ENCODE results near the gene METTL21C. TPM values are rescaled to one million over a fixed set of nuclear protein-coding genes. Genes with fewer than 3 reads are reported as not detected.

METTL21C gene
- total and polyA plus RNA-seq, 2 donors: 0.69 TPM; not detected in 1

DNA sequence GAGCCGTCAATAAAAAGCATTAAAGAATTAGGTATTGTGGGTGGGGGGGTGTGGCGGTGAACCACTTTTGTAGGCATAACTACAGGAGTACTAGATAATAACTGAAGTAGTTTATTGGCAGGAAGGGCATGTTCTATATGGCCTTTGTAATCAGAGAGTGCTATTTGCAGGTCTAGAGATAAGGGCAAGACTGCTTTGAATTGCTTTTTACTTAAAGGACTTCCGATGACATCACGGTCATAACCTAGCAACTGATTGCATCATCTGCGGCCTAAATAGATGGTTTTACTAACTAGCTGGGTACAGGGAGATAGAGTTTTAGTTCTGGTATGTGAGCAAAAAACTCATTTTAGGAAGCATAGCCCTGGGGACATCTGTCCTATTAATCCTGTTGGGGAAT is 24.7 kb downstream of the METTL21C start:
- Histone ChIP-seq H3K4me3 (ENCODE audit: low read depth, low read length) (no peak overlapping the region), H3K27ac (ENCODE audit: low read depth) (no peak overlapping the region), H3K4me1 (ENCODE audit: insufficient read depth) (no peaks in the 10 kb centered on the region), H3K36me3 (ENCODE audit: insufficient read depth) (peaks cover 2% of the 10 kb centered on the region)
- no peak for DNase-seq (ENCODE audit: extremely low spot score)
- 70% methylated on average over 5 of the region's 5 CpGs for WGBS

DNA sequence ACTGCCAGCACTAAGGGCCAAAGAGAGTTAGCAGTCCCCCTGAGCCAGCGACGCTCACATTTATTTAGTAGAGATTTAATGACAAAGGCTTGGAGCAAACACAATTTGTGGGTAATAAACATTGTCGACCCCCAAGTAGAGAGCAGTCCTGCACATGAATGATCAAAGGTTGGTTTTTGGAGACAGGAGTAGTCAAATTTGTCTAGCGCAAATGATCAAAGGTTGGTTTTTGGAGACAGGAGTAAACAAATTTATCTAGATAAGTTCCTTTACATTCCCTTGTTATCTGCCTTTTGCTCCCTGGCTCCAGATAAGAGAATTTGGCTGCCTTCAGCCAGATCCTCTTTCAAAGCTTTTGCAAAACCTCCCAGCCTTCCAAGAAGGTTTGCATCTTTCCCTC is 26.9 kb downstream of the METTL21C start:
- Histone ChIP-seq H3K4me1 (ENCODE audit: insufficient read depth) (no peaks in the 10 kb centered on the region), H3K36me3 (ENCODE audit: insufficient read depth) (no peaks in the 10 kb centered on the region), H3K4me3 (ENCODE audit: low read depth, low read length) (no peak overlapping the region), H3K27ac (ENCODE audit: low read depth) (no peak overlapping the region)
- no peak for DNase-seq (ENCODE audit: extremely low spot score)
- WGBS: 90% methylated on average over 4 of the region's 4 CpGs

DNA sequence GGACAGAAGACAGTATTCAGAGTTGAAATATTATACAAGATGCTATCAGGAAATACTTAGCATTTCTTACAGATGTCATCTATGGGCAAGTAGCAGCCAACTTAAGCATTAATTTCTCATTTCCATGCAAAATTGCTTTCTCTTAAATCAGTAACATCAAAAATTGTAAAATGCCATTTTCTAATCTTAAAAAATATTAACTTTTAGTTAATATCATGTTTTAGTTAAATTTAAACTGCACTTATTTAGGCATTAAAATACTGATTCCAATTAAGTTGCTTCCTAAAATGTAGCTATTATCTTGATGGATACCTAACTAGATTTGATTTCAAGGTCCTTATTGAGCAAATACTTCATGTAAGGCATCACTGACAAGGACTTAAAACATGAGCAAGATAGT is 27.8 kb downstream of the METTL21C start:
- no peaks in the 10 kb centered on the region for H3K4me1 ChIP-seq (ENCODE audit: insufficient read depth)
- no peak overlapping the region for H3K27ac ChIP-seq (ENCODE audit: low read depth)
- H3K36me3 ChIP-seq (ENCODE audit: insufficient read depth): no peaks in the 10 kb centered on the region
- DNase-seq (ENCODE audit: extremely low spot score): no peak
- no peak overlapping the region for H3K4me3 ChIP-seq (ENCODE audit: low read depth, low read length)

DNA sequence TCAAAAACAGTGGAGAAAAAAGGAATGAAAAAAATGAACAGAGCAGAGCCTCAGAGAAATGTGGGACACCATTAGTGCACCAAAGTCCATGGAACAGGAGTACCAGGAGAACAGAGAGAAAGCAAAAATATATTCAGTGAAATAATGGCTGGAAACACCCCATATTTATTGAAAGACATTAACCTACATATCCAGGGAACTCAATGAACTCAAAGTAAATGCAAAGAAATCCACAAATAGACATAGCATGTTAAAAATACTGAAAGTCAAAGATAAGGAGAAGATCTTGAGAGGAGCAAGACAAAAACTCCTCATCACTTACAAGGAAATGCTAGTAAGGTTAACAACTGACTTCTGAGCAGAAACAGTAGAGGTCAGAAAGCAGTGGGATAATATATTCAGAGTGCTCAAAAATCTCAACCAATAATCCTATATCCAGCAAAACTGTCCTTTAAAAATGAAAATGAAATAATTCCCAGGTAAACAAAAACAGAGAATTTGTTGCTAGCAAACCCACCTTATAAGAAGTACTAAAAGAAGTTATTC is 35.6 kb downstream of the METTL21C start:
- Histone ChIP-seq H3K4me1 (ENCODE audit: insufficient read depth) (no peaks in the 10 kb centered on the region), H3K4me3 (ENCODE audit: low read depth, low read length) (no peak overlapping the region), H3K27ac (ENCODE audit: low read depth) (no peak overlapping the region), H3K36me3 (ENCODE audit: insufficient read depth) (no peaks in the 10 kb centered on the region)
- no peak for DNase-seq (ENCODE audit: extremely low spot score)

DNA sequence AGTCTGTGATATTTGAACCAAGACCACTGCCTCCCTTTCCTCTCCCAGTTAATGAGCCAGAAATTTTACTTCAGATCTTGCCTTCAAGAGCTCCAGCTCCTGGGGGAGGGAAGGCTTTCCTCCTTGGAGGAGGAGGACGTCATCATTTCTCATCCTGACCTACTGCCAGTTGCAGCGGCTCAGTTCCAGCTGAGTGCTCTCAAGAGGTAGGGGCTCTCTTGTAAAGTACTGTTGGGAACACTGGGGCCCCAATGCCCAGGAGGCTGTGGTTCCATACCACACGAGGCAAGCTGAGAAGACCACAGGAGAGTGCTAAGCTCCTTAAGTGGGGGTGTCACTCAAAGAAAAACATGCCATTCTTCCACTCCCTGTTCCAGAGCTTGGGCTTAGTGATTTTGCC is 36.2 kb downstream of the METTL21C start:
- no peak overlapping the region for H3K4me3 ChIP-seq (ENCODE audit: low read depth, low read length)
- no peaks in the 10 kb centered on the region for H3K4me1 ChIP-seq (ENCODE audit: insufficient read depth)
- no peak for DNase-seq (ENCODE audit: extremely low spot score)
- WGBS: 92% methylated on average over 3 of the region's 3 CpGs
- no peak overlapping the region for H3K27ac ChIP-seq (ENCODE audit: low read depth)
- no peaks in the 10 kb centered on the region for H3K36me3 ChIP-seq (ENCODE audit: insufficient read depth)

DNA sequence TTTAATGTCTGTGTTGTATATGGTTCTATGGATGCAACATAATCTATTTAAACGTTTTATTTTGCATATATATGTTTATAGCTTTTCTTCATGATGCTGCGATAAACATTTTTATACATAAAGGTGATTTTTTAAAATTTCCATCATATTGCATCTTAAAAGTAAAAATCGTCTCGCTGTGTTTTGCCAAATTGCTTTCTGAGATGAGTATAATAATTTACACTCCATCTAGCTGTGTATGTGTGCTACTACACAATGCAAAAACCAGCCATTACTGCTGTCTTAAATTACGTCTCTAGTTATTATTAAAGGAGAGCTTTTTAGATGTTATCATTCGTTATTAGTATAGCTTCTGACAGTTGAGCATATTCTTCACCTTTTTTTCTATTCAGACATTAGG is 37.2 kb downstream of the METTL21C start:
- WGBS: 84% methylated on average over 6 of the region's 6 CpGs

DNA sequence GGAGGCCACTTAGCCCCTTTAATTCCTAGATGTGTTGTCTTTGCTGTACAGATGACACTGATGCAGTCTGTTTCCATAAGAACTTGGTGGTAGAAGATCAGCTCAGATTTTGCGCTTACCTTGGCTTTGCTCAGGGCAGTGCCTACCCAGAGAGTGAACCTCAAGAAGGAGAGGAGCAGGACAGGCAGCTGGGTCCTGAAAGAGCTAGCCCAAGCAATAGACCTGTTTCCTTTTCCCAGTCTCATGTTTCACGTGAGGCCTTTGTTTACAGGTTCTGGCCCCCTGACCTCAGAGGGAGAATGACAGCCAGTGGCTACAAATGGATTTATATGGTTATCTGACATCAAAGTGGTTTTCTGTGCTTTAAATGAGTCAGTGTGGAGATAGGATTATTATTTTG is 40.1 kb downstream of the METTL21C start:
- H3K4me1 ChIP-seq (ENCODE audit: insufficient read depth): no peaks in the 10 kb centered on the region
- no peak overlapping the region for H3K4me3 ChIP-seq (ENCODE audit: low read depth, low read length)
- H3K27ac ChIP-seq (ENCODE audit: low read depth): no peak overlapping the region
- DNase-seq (ENCODE audit: extremely low spot score): no peak
- 62% methylated on average over 2 of the region's 2 CpGs for WGBS
- H3K36me3 ChIP-seq (ENCODE audit: insufficient read depth): no peaks in the 10 kb centered on the region

More for the DNA sequence above, 37.2 kb downstream of the METTL21C start:
- DNase-seq (ENCODE audit: extremely low spot score): no peak
- H3K27ac ChIP-seq (ENCODE audit: low read depth): no peak overlapping the region
- no peaks in the 10 kb centered on the region for H3K4me1 ChIP-seq (ENCODE audit: insufficient read depth)
- no peak overlapping the region for H3K4me3 ChIP-seq (ENCODE audit: low read depth, low read length)
- no peaks in the 10 kb centered on the region for H3K36me3 ChIP-seq (ENCODE audit: insufficient read depth)

DNA sequence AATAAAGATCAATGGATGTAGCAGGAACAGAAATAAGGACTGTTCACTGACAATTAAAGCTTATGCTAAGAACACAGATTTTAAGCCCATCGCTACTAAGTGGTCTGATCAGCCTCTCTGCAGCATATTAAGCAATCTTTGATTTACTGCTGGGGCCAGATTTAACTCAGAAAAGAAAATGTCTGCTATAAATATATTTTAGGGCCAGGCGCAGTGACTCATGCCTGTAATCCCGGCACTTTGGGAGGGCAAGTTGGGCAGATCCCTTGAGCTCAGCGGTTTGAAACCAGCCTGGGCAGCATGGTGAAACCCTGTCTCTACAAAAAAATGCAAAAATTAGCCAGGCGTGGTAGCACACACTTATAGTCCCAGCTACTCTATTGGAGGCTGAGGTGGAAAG is 43.0 kb downstream of the METTL21C start:
- H3K36me3 ChIP-seq (ENCODE audit: insufficient read depth): peaks cover 1% of the 10 kb centered on the region
- no peak overlapping the region for H3K4me3 ChIP-seq (ENCODE audit: low read depth, low read length)
- DNase-seq (ENCODE audit: extremely low spot score): peak; percentile 17
- no peak overlapping the region for H3K27ac ChIP-seq (ENCODE audit: low read depth)
- 47% methylated on average over 5 of the region's 5 CpGs for WGBS
- H3K4me1 ChIP-seq (ENCODE audit: insufficient read depth): no peaks in the 10 kb centered on the region

DNA sequence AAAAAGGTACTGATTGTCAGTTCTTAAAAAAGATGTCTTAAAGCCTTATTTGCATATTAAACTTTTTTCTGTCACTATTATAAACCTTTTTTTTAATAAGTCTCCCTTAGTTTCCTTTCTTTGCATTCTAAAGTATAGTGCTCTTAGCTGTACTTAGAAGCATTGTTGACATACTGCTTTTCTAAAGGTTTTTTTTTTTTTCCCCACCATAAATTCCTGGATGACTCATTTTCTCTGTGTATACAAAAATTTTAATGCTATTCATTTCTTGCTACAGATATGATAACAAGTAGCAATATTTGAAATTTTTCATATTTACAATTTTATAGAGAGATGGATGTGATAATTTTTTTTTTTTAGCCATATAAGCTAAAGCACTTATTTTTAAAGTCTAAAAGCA is 43.5 kb downstream of the METTL21C start:
- DNase-seq (ENCODE audit: extremely low spot score): no peak
- Histone ChIP-seq H3K4me3 (ENCODE audit: low read depth, low read length) (no peak overlapping the region), H3K36me3 (ENCODE audit: insufficient read depth) (peaks cover 1% of the 10 kb centered on the region), H3K4me1 (ENCODE audit: insufficient read depth) (no peaks in the 10 kb centered on the region), H3K27ac (ENCODE audit: low read depth) (no peak overlapping the region)

DNA sequence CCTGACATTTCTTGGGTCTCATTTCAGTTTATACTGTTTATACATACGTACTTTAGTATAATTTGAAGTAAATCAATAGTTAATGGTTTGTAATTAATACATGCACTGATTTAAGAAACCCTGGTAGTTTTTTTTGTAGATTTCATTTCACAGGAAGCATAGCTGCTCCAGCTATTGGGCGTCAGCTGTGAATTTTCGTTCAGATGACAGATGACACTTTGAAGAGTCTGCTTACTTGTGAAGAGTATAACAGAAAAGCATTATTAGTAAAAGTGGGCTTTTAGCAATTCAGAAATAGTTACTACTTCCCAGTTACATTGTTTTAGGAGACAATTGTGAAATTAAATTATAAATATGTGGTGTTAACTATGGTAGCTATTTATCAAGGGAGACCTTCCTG is 44.4 kb downstream of the METTL21C start:
- 93% methylated on average over 3 of the region's 3 CpGs for WGBS
- DNase-seq (ENCODE audit: extremely low spot score): no peak
- Histone ChIP-seq H3K4me3 (ENCODE audit: low read depth, low read length) (no peak overlapping the region), H3K36me3 (ENCODE audit: insufficient read depth) (peaks cover 1% of the 10 kb centered on the region), H3K27ac (ENCODE audit: low read depth) (no peak overlapping the region), H3K4me1 (ENCODE audit: insufficient read depth) (no peaks in the 10 kb centered on the region)

DNA sequence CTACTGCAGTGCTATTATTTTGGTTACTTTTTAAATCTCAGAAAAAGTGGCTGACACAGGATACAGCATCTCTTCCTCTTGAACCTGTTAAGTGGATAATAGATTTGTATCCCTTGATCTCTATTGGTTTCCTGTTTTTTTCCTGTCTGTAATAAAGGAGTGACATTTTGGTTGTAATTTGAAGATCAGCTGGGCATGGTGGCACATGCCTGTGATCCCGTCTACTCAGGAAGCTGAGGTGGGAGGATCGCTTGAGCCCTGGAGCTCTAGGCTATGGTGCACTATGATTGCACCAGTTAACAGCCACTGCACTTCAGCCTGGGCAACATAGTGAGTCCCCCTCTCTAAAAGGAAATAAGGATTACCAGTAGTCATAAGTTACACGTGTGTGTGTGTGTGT is 46.8 kb downstream of the METTL21C start:
- DNase-seq (ENCODE audit: extremely low spot score): no peak
- WGBS: 79% methylated on average over 3 of the region's 3 CpGs

DNA sequence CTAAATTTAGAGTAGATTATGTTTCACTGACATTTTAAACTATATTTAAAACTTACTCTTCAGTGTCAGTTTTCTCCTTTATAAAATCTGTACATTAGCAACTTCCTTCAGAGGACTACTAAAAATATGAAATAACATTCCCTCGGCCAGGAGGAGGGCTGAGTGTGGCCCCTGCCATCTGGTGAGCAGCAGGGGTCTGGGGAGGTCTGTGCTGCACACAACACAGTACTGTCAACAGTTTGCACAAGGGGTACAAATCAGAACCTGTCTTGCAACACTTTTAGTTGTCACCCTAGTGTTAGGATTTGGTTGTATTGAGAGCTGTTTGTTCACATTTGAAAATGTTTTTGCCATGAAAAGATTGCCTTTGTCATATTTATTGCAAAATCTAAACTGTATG is 49.1 kb downstream of the METTL21C start:
- no peak for DNase-seq (ENCODE audit: extremely low spot score)
- Histone ChIP-seq H3K27ac (ENCODE audit: low read depth) (no peak overlapping the region), H3K4me1 (ENCODE audit: insufficient read depth) (no peaks in the 10 kb centered on the region), H3K4me3 (ENCODE audit: low read depth, low read length) (no peak overlapping the region), H3K36me3 (ENCODE audit: insufficient read depth) (peaks cover 4% of the 10 kb centered on the region)
- 90% methylated on average over 1 of the region's 1 CpG for WGBS

More for the DNA sequence above, 46.8 kb downstream of the METTL21C start:
- H3K36me3 ChIP-seq (ENCODE audit: insufficient read depth): peaks cover 4% of the 10 kb centered on the region
- H3K27ac ChIP-seq (ENCODE audit: low read depth): no peak overlapping the region
- H3K4me1 ChIP-seq (ENCODE audit: insufficient read depth): no peaks in the 10 kb centered on the region
- no peak overlapping the region for H3K4me3 ChIP-seq (ENCODE audit: low read depth, low read length)

DNA sequence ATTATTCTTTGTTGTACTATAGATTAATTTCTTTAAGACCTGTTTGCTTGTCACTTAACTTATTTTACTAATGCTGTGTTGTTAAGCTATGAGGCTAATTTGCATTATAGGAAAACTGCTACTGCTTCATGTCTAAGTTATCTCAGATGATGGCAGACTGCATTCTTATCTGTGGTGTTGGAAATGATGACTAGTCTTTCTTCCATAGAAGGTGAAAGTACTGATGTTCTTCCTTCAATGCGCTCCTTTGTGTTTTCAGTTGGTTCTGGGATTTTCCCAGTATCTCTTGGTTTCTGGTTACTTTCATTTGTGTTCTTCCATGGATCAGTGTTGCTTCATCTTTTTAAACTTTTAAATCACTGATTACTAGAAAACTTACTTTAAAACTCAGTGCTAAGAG is 51.2 kb downstream of the METTL21C start:
- no peak for DNase-seq (ENCODE audit: extremely low spot score)
- no peak overlapping the region for H3K27ac ChIP-seq (ENCODE audit: low read depth)
- H3K4me1 ChIP-seq (ENCODE audit: insufficient read depth): no peaks in the 10 kb centered on the region
- 94% methylated on average over 1 of the region's 1 CpG for WGBS
- H3K36me3 ChIP-seq (ENCODE audit: insufficient read depth): peaks cover 6% of the 10 kb centered on the region
- H3K4me3 ChIP-seq (ENCODE audit: low read depth, low read length): no peak overlapping the region

DNA sequence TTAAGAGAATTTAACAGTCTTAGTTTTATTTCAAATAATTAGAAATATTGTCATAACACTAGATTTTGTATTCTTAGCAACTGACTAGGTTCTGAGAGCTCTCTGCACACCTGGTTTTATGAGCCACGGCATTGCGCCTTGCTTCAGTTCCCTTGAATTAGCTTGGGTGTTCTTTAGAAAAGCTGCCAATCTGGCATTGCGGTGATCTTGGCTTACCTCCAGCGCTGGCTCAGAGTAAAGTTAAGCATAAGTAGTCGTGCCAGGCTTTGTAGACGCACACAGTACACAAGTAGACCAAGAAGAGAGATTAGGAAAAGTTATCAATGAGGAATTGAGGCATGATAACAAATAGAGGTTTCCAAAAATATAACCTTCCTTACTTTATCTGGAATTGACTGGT is 52.4 kb downstream of the METTL21C start:
- no peak for DNase-seq (ENCODE audit: extremely low spot score)
- Histone ChIP-seq H3K4me3 (ENCODE audit: low read depth, low read length) (no peak overlapping the region), H3K36me3 (ENCODE audit: insufficient read depth) (peaks cover 8% of the 10 kb centered on the region), H3K4me1 (ENCODE audit: insufficient read depth) (no peaks in the 10 kb centered on the region), H3K27ac (ENCODE audit: low read depth) (no peak overlapping the region)
- 65% methylated on average over 6 of the region's 6 CpGs for WGBS

DNA sequence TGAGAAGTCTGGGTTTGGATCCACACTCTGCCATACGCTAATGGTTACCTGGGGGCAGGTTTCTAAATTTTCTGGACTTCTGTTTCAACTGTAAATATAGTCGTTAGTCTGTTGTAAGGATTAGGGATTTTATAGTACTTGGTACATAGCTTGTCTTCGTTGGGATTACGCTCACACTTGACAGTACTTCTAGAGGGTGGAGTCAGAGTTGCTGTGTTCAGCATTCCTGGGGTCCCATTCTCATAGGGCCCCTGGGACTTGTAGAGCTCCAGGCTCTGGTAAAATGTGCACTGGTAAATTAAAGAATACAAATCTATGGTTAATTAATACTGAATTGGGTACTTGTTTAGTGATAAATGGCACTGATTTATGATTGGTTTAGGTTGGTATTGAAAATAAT is 52.8 kb downstream of the METTL21C start:
- H3K36me3 ChIP-seq (ENCODE audit: insufficient read depth): peaks cover 6% of the 10 kb centered on the region
- 70% methylated on average over 4 of the region's 4 CpGs for WGBS
- H3K27ac ChIP-seq (ENCODE audit: low read depth): no peak overlapping the region
- no peaks in the 10 kb centered on the region for H3K4me1 ChIP-seq (ENCODE audit: insufficient read depth)
- no peak for DNase-seq (ENCODE audit: extremely low spot score)
- H3K4me3 ChIP-seq (ENCODE audit: low read depth, low read length): no peak overlapping the region

Measured in urinary bladder (tissue), 4 donors.